ENCODE results near the gene ZNF804B.

The ZNF804B gene

GRCh38 chr7:89021741-89022140, 262.2 kb downstream of the ZNF804B start:
- no peak overlapping the region for H3K4me3 ChIP-seq (replicated peaks in 1 of 2; ENCODE audit: low read depth in 2 of 2, low read length in 2 of 2)
- no peak for DNase-seq (ENCODE audit: low read depth in 2 of 2)
- TF ChIP-seq, protein P1, sequence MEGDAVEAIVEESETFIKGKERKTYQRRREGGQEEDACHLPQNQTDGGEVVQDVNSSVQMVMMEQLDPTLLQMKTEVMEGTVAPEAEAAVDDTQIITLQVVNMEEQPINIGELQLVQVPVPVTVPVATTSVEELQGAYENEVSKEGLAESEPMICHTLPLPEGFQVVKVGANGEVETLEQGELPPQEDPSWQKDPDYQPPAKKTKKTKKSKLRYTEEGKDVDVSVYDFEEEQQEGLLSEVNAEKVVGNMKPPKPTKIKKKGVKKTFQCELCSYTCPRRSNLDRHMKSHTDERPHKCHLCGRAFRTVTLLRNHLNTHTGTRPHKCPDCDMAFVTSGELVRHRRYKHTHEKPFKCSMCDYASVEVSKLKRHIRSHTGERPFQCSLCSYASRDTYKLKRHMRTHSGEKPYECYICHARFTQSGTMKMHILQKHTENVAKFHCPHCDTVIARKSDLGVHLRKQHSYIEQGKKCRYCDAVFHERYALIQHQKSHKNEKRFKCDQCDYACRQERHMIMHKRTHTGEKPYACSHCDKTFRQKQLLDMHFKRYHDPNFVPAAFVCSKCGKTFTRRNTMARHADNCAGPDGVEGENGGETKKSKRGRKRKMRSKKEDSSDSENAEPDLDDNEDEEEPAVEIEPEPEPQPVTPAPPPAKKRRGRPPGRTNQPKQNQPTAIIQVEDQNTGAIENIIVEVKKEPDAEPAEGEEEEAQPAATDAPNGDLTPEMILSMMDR (IDR thresholded peaks at IDR 0.05; ENCODE audit: low read depth, low read length), result no peak

GRCh38 chr7:89023206-89023605, 263.7 kb downstream of the ZNF804B start:
- no peak for DNase-seq (ENCODE audit: low read depth in 2 of 2)
- no peak overlapping the region for H3K4me3 ChIP-seq (replicated peaks in 1 of 2; ENCODE audit: low read depth in 2 of 2, low read length in 2 of 2)
- TF ChIP-seq, protein P1 (IDR thresholded peaks at IDR 0.05; ENCODE audit: low read depth, low read length), result no peak

- H3K4me3 ChIP-seq (replicated peaks in 1 of 2; ENCODE audit: low read depth in 2 of 2, low read length in 2 of 2), result no peak overlapping the region
- no peak for DNase-seq (ENCODE audit: low read depth in 2 of 2)
Measured at GRCh38 chr7:89023877-89024276, 264.4 kb downstream of the ZNF804B start.

GRCh38 chr7:89027781-89028180, 268.3 kb downstream of the ZNF804B start:
- TF ChIP-seq, protein P1 (IDR thresholded peaks at IDR 0.05; ENCODE audit: low read depth, low read length), result no peak
- no peak for DNase-seq (ENCODE audit: low read depth in 2 of 2)

More at GRCh38 chr7:89023877-89024276, 264.4 kb downstream of the ZNF804B start:
- TF ChIP-seq, protein P1 (IDR thresholded peaks at IDR 0.05; ENCODE audit: low read depth, low read length), result no peak

GRCh38 chr7:89028319-89028718, 268.8 kb downstream of the ZNF804B start:
- TF ChIP-seq, protein P1 (IDR thresholded peaks at IDR 0.05; ENCODE audit: low read depth, low read length), result no peak
- no peak for DNase-seq (ENCODE audit: low read depth in 2 of 2)
- no peak overlapping the region for H3K4me3 ChIP-seq (replicated peaks in 1 of 2; ENCODE audit: low read depth in 2 of 2, low read length in 2 of 2)

More at GRCh38 chr7:89027781-89028180, 268.3 kb downstream of the ZNF804B start:
- H3K4me3 ChIP-seq (replicated peaks in 1 of 2; ENCODE audit: low read depth in 2 of 2, low read length in 2 of 2), result no peak overlapping the region

DNA sequence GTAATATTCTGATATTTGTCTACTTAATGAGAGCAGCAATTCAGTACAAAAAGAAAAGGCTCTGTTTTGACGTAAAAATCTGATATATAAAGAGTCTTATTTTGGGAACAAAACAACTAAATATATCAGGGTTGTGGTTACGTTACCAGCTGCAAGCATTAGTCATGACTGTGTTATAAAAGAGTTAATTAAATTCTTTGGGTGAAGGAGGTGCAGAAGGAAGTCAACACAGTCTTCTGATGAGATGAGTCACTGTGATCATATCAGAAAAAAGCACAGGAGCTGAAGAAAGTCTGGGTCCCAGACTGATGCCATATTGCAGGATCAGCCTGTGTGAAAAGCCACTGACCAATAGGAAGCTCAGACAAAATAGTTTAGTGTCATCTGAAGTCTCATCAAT, 270.4 kb downstream of the ZNF804B start:
- TF ChIP-seq, protein P1 (IDR thresholded peaks at IDR 0.05; ENCODE audit: low read depth, low read length), result no peak
- no peak overlapping the region for H3K4me3 ChIP-seq (replicated peaks in 1 of 2; ENCODE audit: low read depth in 2 of 2, low read length in 2 of 2)
- no peak for DNase-seq (ENCODE audit: low read depth in 2 of 2)

GRCh38 chr7:89041240-89041639, 281.7 kb downstream of the ZNF804B start:
- no peak for DNase-seq (ENCODE audit: low read depth in 2 of 2)
- TF ChIP-seq, protein P1 (IDR thresholded peaks at IDR 0.05; ENCODE audit: low read depth, low read length), result no peak
- H3K4me3 ChIP-seq (replicated peaks in 1 of 2; ENCODE audit: low read depth in 2 of 2, low read length in 2 of 2), result no peak overlapping the region
